HG03066 (cell line): ENCODE measurements around the gene DENND2A.
A peak's percentile ranks its signal among the peaks of the same experiment; 100 is the strongest.
"Not testable (repeated sequence)": the region's sequence is repeated elsewhere in the genome, so short reads cannot be mapped to it uniquely, and the experiment has no call there.

ENCODE experiments used
- ATAC-seq: cut with Tn5 transposase; IDR thresholded peaks from one replicate; pipeline ENCODE4 v1.9.1; 2021; ENCODE audit warnings: low read depth; ENCODE audit not compliant: unreplicated experiment

DENND2A gene

GRCh38 chr7:140649556-140650205 is 9.1 kb upstream of the DENND2A start:
- no peak for ATAC-seq

- peak; percentile 79 for ATAC-seq
Measured at GRCh38 chr7:140646931-140647647, 6.5 kb upstream of the DENND2A start.

GRCh38 chr7:140645166-140645900 is 4.7 kb upstream of the DENND2A start:
- ATAC-seq: no peak

- not testable (repeated sequence) for ATAC-seq
Measured at GRCh38 chr7:140644761-140645160, 4.1 kb upstream of the DENND2A start.

- no peak for ATAC-seq
Measured at GRCh38 chr7:140643416-140643815, 2.8 kb upstream of the DENND2A start.

GRCh38 chr7:140641524-140642195 is 1.0 kb upstream of the DENND2A start:
- no peak for ATAC-seq

GRCh38 chr7:140640060-140640637 is 464 bp downstream of the DENND2A start:
- ATAC-seq: no peak

- no peak for ATAC-seq
Measured at GRCh38 chr7:140639366-140640053, 1.1 kb downstream of the DENND2A start.

GRCh38 chr7:140638173-140638791 is 2.3 kb downstream of the DENND2A start:
- ATAC-seq: no peak

GRCh38 chr7:140637400-140637799 is 3.2 kb downstream of the DENND2A start:
- no peak for ATAC-seq

GRCh38 chr7:140635816-140636215 is 4.8 kb downstream of the DENND2A start:
- ATAC-seq: no peak

GRCh38 chr7:140635345-140635744 is 5.3 kb downstream of the DENND2A start:
- ATAC-seq: no peak

- no peak for ATAC-seq
Measured at GRCh38 chr7:140631602-140632001, 9.0 kb downstream of the DENND2A start.

- no peak for ATAC-seq
Measured at GRCh38 chr7:140631021-140631420, 9.6 kb downstream of the DENND2A start.

GRCh38 chr7:140625908-140626868 is 14.4 kb downstream of the DENND2A start:
- ATAC-seq: no peak

GRCh38 chr7:140625192-140625558 is 15.4 kb downstream of the DENND2A start:
- not testable (repeated sequence) for ATAC-seq

- no peak for ATAC-seq
Measured at GRCh38 chr7:140624392-140625191, 16.0 kb downstream of the DENND2A start.

- ATAC-seq: no peak
Measured at GRCh38 chr7:140623980-140624379, 16.6 kb downstream of the DENND2A start.
